GM23248 (cell line): Measurements from ENCODE around the gene HSBP1. TPM values are rescaled to one million over a fixed set of nuclear protein-coding genes. Genes with fewer than 3 reads are reported as not detected.

Experiments
- DNase-seq: peaks from one replicate; pipeline ENCODE4 v3.0.0-alpha.2; 2015
- H2AFZ ChIP-seq: fragments of 200-600 bp; sonication (generic); 2 replicates; pipeline ENCODE4 v1.6.1; 2016; ENCODE audit warnings: antibody characterized with exemption
- H3F3A ChIP-seq: fragments of 200-600 bp; sonication (generic); 2 replicates; pipeline ENCODE4 v1.6.1; 2016; ENCODE audit warnings: mild to moderate bottlenecking, antibody characterized with exemption, mixed run types; ENCODE audit not compliant: insufficient read depth
- H3K27ac ChIP-seq: fragments of 200-600 bp; sonication (generic); 2 replicates; pipeline ENCODE4 v1.5.1; 2016; ENCODE audit warnings: mild to moderate bottlenecking
- H3K27me3 ChIP-seq: fragments of 200-600 bp; sonication (generic); replicated peaks from 2 replicates; pipeline ENCODE4 v1.6.1; 2016; ENCODE audit warnings: mild to moderate bottlenecking; ENCODE audit not compliant: insufficient read depth
- H3K36me3 ChIP-seq: fragments of 200-600 bp; sonication (generic); 2 replicates; pipeline ENCODE4 v1.6.1; 2016; ENCODE audit warnings: low read depth, mild to moderate bottlenecking
- H3K4me1 ChIP-seq: fragments of 200-600 bp; sonication (generic); 2 replicates; pipeline ENCODE4 v1.6.1; 2016; ENCODE audit warnings: mild to moderate bottlenecking; ENCODE audit not compliant: insufficient read depth
- H3K4me2 ChIP-seq: fragments of 200-600 bp; sonication (generic); one replicate; pipeline ENCODE4 v1.6.1; 2016; ENCODE audit warnings: mild to moderate bottlenecking; ENCODE audit not compliant: unreplicated experiment
- H3K4me3 ChIP-seq: fragments of 200-600 bp; sonication (generic); 2 replicates; pipeline ENCODE4 v1.5.1; 2016; ENCODE audit warnings: mild to moderate bottlenecking
- H3K79me2 ChIP-seq: fragments of 200-600 bp; sonication (generic); 2 replicates; pipeline ENCODE4 v1.6.1; 2016; ENCODE audit warnings: mild to moderate bottlenecking; ENCODE audit not compliant: insufficient read depth
- H3K9ac ChIP-seq: fragments of 200-600 bp; sonication (generic); 2 replicates; pipeline ENCODE4 v1.6.1; 2016; ENCODE audit warnings: mild to moderate bottlenecking
- H3K9me2 ChIP-seq: fragments of 200-600 bp; sonication (generic); 2 replicates; pipeline ENCODE4 v1.6.1; 2016; ENCODE audit warnings: mixed run types, mild to moderate bottlenecking, moderate library complexity; ENCODE audit not compliant: insufficient read depth
- H3K9me3 ChIP-seq: fragments of 200-600 bp; sonication (generic); one replicate; pipeline ENCODE4 v1.6.1; 2017; ENCODE audit warnings: low read depth
- H4K20me1 ChIP-seq: fragments of 200-600 bp; sonication (generic); 2 replicates; pipeline ENCODE4 v1.6.0; 2016; ENCODE audit not compliant: insufficient read depth
- EZH2 ChIP-seq: fragments of 200-600 bp; sonication (generic); IDR thresholded peaks from 2 replicates; pipeline ENCODE4 v1.6.1; 2018; ENCODE audit warnings: antibody characterized with exemption, mild to moderate bottlenecking; ENCODE audit not compliant: insufficient read depth, poor library complexity, severe bottlenecking
- EZH2phosphoT487 ChIP-seq: fragments of 200-600 bp; sonication (generic); IDR thresholded peaks from 2 replicates; pipeline ENCODE4 v1.6.1; 2018; ENCODE audit warnings: antibody characterized with exemption, moderate library complexity, mild to moderate bottlenecking, low read depth; ENCODE audit not compliant: insufficient read depth
- WGBS, 2 experiments: methylation state at CpG; one replicate each; pipeline ENCODE4 v1.1.6; 2015 to 2017; ENCODE audit warnings: low lambda C conversion rate in 2 of 2, low coverage in 1 of 2; ENCODE audit errors: missing lambda C conversion rate in 2 of 2; 5-methylcytosine and 5-hydroxymethylcytosine counted together
- in situ Hi-C: fragments of 300-500 bp; cut with MboI; formaldehyde crosslinking; loops from 2 replicates; pipeline ENCODE4 v1.15.0; 2020
- polyA plus RNA-seq: library from polyadenylated mRNA; unstranded; fragments of >200 nt; fragmentation: Nextera tagmentation; extraction: Ambion mirVana; gene quantifications from 2 replicates; pipeline ENCODE4 v1.2.1, GENCODE V29; 2016
- total RNA-seq: library from RNA; depleted of rRNA; stranded (reverse); fragments of >200 nt; shearing (Covaris generic); gene quantifications from 2 replicates; pipeline ENCODE4 v1.2.3, GENCODE V29; 2014; rRNA removed

Gene HSBP1
- total and polyA plus RNA-seq, 2 experiments from 2014 or later, result 32.2 to 405 TPM

- H3K9me3 ChIP-seq, result no peaks in the 10 kb centered on the region
- no peak overlapping the region for H3K4me3 ChIP-seq
- no peaks in the 10 kb centered on the region for H4K20me1 ChIP-seq
- H3F3A ChIP-seq, result no peaks in the 10 kb centered on the region
- no peak overlapping the region for H3K27ac ChIP-seq
- peaks cover 9% of the 10 kb centered on the region for H3K27me3 ChIP-seq
- TF ChIP-seq EZH2phosphoT487 (no peak), EZH2 (no peak)
- H3K9me2 ChIP-seq, result no peaks in the 10 kb centered on the region
- H3K36me3 ChIP-seq, result no peaks in the 10 kb centered on the region
- no peaks in the 10 kb centered on the region for H3K79me2 ChIP-seq
- no peak overlapping the region for H3K4me2 ChIP-seq
- H2AFZ ChIP-seq, result no peak overlapping the region
- no peak for DNase-seq
- no peaks in the 10 kb centered on the region for H3K4me1 ChIP-seq
- H3K9ac ChIP-seq, result no peak overlapping the region
- WGBS, 2 experiments, result 61 to 70% methylated on average over 8 of the region's 8 CpGs
- in situ Hi-C loops, result no loop called here
These were observed 51.5 kb downstream of the HSBP1 start for GRCh38 chr16:83859265-83859664.

DNA sequence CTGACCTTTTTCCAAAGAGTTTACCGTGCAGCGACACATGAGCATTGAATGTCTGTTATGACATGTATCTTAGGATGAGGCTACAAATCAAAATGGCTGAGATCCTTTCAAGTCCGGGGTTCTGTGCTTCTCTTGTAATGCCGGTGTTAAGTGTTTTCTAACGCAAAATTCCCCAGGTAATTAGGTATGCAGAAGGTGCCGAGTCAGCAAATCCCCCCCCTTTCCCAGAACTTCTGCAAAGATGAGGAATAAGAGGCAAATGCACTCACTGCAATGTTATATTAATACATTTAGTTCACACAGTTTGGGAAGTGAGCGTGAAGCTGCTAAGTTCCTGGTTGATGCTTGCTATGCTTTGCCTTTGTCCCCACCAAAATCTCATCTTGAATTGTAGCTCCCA lies 54.9 kb downstream of the HSBP1 start:
- H3K36me3 ChIP-seq, result no peaks in the 10 kb centered on the region
- no peaks in the 10 kb centered on the region for H4K20me1 ChIP-seq
- H3K9me2 ChIP-seq, result no peaks in the 10 kb centered on the region
- no peaks in the 10 kb centered on the region for H3K9me3 ChIP-seq
- in situ Hi-C loops, result no loop called here
- no peak overlapping the region for H3K27ac ChIP-seq
- H3K4me1 ChIP-seq, result no peaks in the 10 kb centered on the region
- no peaks in the 10 kb centered on the region for H3F3A ChIP-seq
- TF ChIP-seq EZH2phosphoT487 (no peak), EZH2 (no peak)
- H3K79me2 ChIP-seq, result no peaks in the 10 kb centered on the region
- 63 to 73% methylated on average over 7 of the region's 7 CpGs for WGBS, 2 experiments
- DNase-seq, result no peak
- no peak overlapping the region for H3K4me2 ChIP-seq
- peaks cover 25% of the 10 kb centered on the region for H3K27me3 ChIP-seq
- no peak overlapping the region for H2AFZ ChIP-seq
- no peak overlapping the region for H3K9ac ChIP-seq
- no peak overlapping the region for H3K4me3 ChIP-seq

- Histone ChIP-seq H3K9ac (no peak overlapping the region), H3K4me3 (no peak overlapping the region), H3K27me3 (peaks cover 25% of the 10 kb centered on the region), H3K4me2 (no peak overlapping the region), H4K20me1 (no peaks in the 10 kb centered on the region), H3K9me2 (no peaks in the 10 kb centered on the region), H3K36me3 (no peaks in the 10 kb centered on the region), H3K4me1 (no peaks in the 10 kb centered on the region), H3K27ac (no peak overlapping the region), H3K9me3 (no peaks in the 10 kb centered on the region), H2AFZ (no peak overlapping the region), H3K79me2 (no peaks in the 10 kb centered on the region), H3F3A (no peaks in the 10 kb centered on the region)
- no peak for DNase-seq
- no peak for TF ChIP-seq EZH2phosphoT487
- 77 to 92% methylated on average over 1 of the region's 1 CpG for WGBS, 2 experiments
- in situ Hi-C loops, result no loop called here
These were observed 55.9 kb downstream of the HSBP1 start for GRCh38 chr16:83863682-83864081.

Other genes with a start within 250 kb of the HSBP1 start
- gene MLYCD, start 91.1 kb downstream of the HSBP1 start, total RNA-seq, result 1.4 and 2.8 TPM in 2 replicates
- 1.8 and 2.2 TPM in 2 replicates for gene MLYCD, start 91.1 kb downstream of the HSBP1 start, polyA plus RNA-seq
- 0.63 and 1.1 TPM in 2 replicates for gene OSGIN1, start 145.3 kb downstream of the HSBP1 start, total RNA-seq
- 5.7 and 6.3 TPM in 2 replicates for gene OSGIN1, start 145.3 kb downstream of the HSBP1 start, polyA plus RNA-seq
- not detected in 2 replicates for gene NECAB2, start 160.3 kb downstream of the HSBP1 start, total RNA-seq
- gene NECAB2, start 160.3 kb downstream of the HSBP1 start, polyA plus RNA-seq, result 0.62 and 1.2 TPM in 2 replicates
- not detected in 2 replicates for gene SLC38A8, start 234.8 kb downstream of the HSBP1 start, total RNA-seq
- gene SLC38A8, start 234.8 kb downstream of the HSBP1 start, polyA plus RNA-seq, result not detected in 2 replicates